K562 (cell line): ENCODE results near the gene FBN1. TPM values are rescaled to one million over a fixed set of nuclear protein-coding genes. Genes with fewer than 3 reads are reported as not detected.
A peak's percentile ranks its signal among the peaks of the same experiment; 100 is the strongest.

Experiments used
- ADNP ChIP-seq: fragments of 200-800 bp; sonication (Bioruptor generic); IDR thresholded peaks from 2 replicates; pipeline ENCODE4 v1.6.1; 2016; ENCODE audit warnings: missing genetic modification characterization, missing compliant biosample characterization
- ATF4 ChIP-seq: fragments of 450-650 bp; formaldehyde crosslinking; IDR thresholded peaks from 2 replicates; pipeline ENCODE4 v1.4.0; 2022; ENCODE audit warnings: mild to moderate bottlenecking, moderate library complexity
- C11orf30 ChIP-seq: fragments of 450-650 bp; IDR thresholded peaks from 2 replicates; pipeline ENCODE4 v1.6.1; 2016; ENCODE audit warnings: low read depth, mild to moderate bottlenecking
- DACH1 ChIP-seq: fragments of 450-650 bp; IDR thresholded peaks from 2 replicates; pipeline ENCODE4 v1.6.1; 2018; ENCODE audit not compliant: partially characterized antibody
- ELF4 ChIP-seq: fragments of 450-650 bp; formaldehyde crosslinking; IDR thresholded peaks from 2 replicates; pipeline ENCODE4 v1.4.0; 2022; ENCODE audit warnings: missing genetic modification characterization
- JUNB ChIP-seq: fragments of 450-650 bp; formaldehyde crosslinking; conservative IDR thresholded peaks from 2 replicates; pipeline ENCODE4 v1.4.0; 2020; ENCODE audit warnings: mild to moderate bottlenecking
- MCM3 ChIP-seq: fragments of 450-650 bp; IDR thresholded peaks from 2 replicates; pipeline ENCODE4 v1.6.1; 2016
- SAFB ChIP-seq: fragments of 200-400 bp; formaldehyde crosslinking; IDR thresholded peaks from 2 replicates; pipeline ENCODE4 v1.6.1; 2017; ENCODE audit warnings: low read depth, low read length, borderline replicate concordance
- ZNF280B ChIP-seq: fragments of 250-450 bp; sonication (Bioruptor Pico); IDR thresholded peaks from 2 replicates; pipeline ENCODE4 v1.5.1; 2021; ENCODE audit warnings: mild to moderate bottlenecking
- ZNF316 ChIP-seq: fragments of 450-650 bp; IDR thresholded peaks from 2 replicates; pipeline ENCODE4 v1.6.1; 2016
- polyA plus RNA-seq, 8 experiments: library from polyadenylated mRNA; depleted of rRNA in 4 of 8; stranded (reverse) in 5 of 8; unstranded in 3 of 8; fragments of >200 nt; fragmentation: Nextera tagmentation in 2 of 8; fragmentation: Illumina TruSeq in 1 of 8; extraction: Ambion mirVana in 2 of 8; extraction: Trizol in 1 of 8; gene quantifications; 2 replicates each; pipeline versions ENCODE4 v1.2.1 to v1.2.3, GENCODE V29; 2011 to 2014; ENCODE audit warnings: inconsistent platforms in 1 of 8, missing spikeins in 1 of 8
- total RNA-seq, 7 experiments: library from RNA; depleted of rRNA in 6 of 7; stranded (reverse); fragments of >200 nt in 6 of 7; fragmentation: Illumina TruSeq in 2 of 7; extraction: Trizol in 2 of 7; gene quantifications; 2 replicates each; pipeline versions ENCODE4 v1.2.1 to v1.2.3, GENCODE V29; 2011 to 2021; ENCODE audit warnings: low replicate concordance in 1 of 7
- TF ChIP-seq, protein P1 (sequence below): fragments of 450-650 bp; IDR thresholded peaks from 2 replicates; pipeline ENCODE4 v1.6.1; 2016; ENCODE audit warnings: borderline replicate concordance
- TF ChIP-seq, protein P2 (sequence below): fragments of 200-600 bp; sonication (generic); IDR thresholded peaks from one replicate; pipeline ENCODE4 v1.6.1; 2012; ENCODE audit warnings: mild to moderate bottlenecking, low read depth, low read length, inconsistent platforms

Gene FBN1
- total and polyA plus RNA-seq, 9 of the 15 experiments (the other 6 are each of a cell fraction or from before 2014, with no cell fraction given) = 0.15 to 1.2 (median 0.60) TPM

DNA sequence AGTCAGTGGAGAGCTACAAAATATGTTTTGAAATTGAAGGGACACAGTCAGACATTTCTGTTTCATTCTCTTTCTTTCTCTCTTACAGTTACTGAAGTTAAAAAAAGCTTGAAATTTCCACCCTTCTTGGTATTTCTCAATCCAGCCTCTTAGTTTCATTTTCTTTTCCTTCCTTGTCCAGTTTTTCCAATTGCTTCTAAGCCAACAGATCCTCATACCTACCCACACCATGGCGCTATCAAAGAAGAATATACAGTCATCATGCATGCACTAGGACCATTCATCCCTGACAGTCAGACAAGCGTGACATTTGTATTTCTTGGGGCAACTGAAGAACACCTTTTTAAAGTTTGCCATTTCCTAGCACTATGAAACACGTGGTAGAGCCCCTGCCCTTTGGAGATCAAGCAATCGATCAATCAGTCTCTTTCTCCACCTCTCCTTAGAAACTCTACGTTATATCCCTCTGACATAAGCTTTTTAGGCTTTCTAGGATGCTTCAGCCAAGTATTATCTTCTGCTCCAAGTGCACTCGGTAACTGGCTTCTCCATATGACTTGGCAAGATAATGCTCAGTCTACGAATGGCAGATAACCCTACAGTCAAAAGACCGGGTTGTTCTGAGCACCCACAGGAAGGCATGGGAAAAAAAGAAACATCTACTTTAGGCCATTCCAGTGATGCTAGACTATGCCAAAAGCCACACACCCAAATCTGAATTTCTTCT is 65.4 kb downstream of the FBN1 start (continued):
- TF ChIP-seq, protein P1, sequence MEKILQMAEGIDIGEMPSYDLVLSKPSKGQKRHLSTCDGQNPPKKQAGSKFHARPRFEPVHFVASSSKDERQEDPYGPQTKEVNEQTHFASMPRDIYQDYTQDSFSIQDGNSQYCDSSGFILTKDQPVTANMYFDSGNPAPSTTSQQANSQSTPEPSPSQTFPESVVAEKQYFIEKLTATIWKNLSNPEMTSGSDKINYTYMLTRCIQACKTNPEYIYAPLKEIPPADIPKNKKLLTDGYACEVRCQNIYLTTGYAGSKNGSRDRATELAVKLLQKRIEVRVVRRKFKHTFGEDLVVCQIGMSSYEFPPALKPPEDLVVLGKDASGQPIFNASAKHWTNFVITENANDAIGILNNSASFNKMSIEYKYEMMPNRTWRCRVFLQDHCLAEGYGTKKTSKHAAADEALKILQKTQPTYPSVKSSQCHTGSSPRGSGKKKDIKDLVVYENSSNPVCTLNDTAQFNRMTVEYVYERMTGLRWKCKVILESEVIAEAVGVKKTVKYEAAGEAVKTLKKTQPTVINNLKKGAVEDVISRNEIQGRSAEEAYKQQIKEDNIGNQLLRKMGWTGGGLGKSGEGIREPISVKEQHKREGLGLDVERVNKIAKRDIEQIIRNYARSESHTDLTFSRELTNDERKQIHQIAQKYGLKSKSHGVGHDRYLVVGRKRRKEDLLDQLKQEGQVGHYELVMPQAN = no peak
- TF ChIP-seq DACH1 = no peak
- TF ChIP-seq MCM3 = no peak
- no peak for TF ChIP-seq ATF4 (CRISPR knock-in tag)
- TF ChIP-seq, protein P2, sequence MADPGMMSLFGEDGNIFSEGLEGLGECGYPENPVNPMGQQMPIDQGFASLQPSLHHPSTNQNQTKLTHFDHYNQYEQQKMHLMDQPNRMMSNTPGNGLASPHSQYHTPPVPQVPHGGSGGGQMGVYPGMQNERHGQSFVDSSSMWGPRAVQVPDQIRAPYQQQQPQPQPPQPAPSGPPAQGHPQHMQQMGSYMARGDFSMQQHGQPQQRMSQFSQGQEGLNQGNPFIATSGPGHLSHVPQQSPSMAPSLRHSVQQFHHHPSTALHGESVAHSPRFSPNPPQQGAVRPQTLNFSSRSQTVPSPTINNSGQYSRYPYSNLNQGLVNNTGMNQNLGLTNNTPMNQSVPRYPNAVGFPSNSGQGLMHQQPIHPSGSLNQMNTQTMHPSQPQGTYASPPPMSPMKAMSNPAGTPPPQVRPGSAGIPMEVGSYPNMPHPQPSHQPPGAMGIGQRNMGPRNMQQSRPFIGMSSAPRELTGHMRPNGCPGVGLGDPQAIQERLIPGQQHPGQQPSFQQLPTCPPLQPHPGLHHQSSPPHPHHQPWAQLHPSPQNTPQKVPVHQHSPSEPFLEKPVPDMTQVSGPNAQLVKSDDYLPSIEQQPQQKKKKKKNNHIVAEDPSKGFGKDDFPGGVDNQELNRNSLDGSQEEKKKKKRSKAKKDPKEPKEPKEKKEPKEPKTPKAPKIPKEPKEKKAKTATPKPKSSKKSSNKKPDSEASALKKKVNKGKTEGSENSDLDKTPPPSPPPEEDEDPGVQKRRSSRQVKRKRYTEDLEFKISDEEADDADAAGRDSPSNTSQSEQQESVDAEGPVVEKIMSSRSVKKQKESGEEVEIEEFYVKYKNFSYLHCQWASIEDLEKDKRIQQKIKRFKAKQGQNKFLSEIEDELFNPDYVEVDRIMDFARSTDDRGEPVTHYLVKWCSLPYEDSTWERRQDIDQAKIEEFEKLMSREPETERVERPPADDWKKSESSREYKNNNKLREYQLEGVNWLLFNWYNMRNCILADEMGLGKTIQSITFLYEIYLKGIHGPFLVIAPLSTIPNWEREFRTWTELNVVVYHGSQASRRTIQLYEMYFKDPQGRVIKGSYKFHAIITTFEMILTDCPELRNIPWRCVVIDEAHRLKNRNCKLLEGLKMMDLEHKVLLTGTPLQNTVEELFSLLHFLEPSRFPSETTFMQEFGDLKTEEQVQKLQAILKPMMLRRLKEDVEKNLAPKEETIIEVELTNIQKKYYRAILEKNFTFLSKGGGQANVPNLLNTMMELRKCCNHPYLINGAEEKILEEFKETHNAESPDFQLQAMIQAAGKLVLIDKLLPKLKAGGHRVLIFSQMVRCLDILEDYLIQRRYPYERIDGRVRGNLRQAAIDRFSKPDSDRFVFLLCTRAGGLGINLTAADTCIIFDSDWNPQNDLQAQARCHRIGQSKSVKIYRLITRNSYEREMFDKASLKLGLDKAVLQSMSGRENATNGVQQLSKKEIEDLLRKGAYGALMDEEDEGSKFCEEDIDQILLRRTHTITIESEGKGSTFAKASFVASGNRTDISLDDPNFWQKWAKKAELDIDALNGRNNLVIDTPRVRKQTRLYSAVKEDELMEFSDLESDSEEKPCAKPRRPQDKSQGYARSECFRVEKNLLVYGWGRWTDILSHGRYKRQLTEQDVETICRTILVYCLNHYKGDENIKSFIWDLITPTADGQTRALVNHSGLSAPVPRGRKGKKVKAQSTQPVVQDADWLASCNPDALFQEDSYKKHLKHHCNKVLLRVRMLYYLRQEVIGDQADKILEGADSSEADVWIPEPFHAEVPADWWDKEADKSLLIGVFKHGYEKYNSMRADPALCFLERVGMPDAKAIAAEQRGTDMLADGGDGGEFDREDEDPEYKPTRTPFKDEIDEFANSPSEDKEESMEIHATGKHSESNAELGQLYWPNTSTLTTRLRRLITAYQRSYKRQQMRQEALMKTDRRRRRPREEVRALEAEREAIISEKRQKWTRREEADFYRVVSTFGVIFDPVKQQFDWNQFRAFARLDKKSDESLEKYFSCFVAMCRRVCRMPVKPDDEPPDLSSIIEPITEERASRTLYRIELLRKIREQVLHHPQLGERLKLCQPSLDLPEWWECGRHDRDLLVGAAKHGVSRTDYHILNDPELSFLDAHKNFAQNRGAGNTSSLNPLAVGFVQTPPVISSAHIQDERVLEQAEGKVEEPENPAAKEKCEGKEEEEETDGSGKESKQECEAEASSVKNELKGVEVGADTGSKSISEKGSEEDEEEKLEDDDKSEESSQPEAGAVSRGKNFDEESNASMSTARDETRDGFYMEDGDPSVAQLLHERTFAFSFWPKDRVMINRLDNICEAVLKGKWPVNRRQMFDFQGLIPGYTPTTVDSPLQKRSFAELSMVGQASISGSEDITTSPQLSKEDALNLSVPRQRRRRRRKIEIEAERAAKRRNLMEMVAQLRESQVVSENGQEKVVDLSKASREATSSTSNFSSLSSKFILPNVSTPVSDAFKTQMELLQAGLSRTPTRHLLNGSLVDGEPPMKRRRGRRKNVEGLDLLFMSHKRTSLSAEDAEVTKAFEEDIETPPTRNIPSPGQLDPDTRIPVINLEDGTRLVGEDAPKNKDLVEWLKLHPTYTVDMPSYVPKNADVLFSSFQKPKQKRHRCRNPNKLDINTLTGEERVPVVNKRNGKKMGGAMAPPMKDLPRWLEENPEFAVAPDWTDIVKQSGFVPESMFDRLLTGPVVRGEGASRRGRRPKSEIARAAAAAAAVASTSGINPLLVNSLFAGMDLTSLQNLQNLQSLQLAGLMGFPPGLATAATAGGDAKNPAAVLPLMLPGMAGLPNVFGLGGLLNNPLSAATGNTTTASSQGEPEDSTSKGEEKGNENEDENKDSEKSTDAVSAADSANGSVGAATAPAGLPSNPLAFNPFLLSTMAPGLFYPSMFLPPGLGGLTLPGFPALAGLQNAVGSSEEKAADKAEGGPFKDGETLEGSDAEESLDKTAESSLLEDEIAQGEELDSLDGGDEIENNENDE = no peak
- TF ChIP-seq ZNF280B (CRISPR knock-in tag) = no peak
- no peak for TF ChIP-seq SAFB
- TF ChIP-seq JUNB (CRISPR knock-in tag) = no peak
- no peak for TF ChIP-seq C11orf30
- TF ChIP-seq ELF4 (CRISPR knock-in tag) = no peak
- peak; percentile 13; the same call in 1 of the 2 replicates for TF ChIP-seq ZNF316
- TF ChIP-seq ADNP = no peak
